Effector CD4-positive, alpha-beta T cell (primary cell): ENCODE data around the gene HYAL2.

Experiments used
- DNase-seq: peaks from one replicate; pipeline ENCODE4 v3.0.0-alpha.2; 2020

Gene HYAL2

GRCh38 chr3:50268703-50269451 lies 53.7 kb downstream of the HYAL2 start, which contains the start of gene SEMA3B:
SEMA3B (plus strand) TSS chr3:50269147; CDS start chr3:50269241, 94 bp downstream.
- no peak for DNase-seq

- no peak for DNase-seq
Measured at GRCh38 chr3:50268276-50268675, 54.3 kb downstream of the HYAL2 start.
